GM10847 (cell line): ENCODE results near the gene COMMD1.

ENCODE experiments used
- POLR2A ChIP-seq: IDR thresholded peaks from 2 replicates; pipeline ENCODE4 v1.6.1; 2011; ENCODE audit not compliant: insufficient read length; ENCODE audit errors: extremely low read depth

Gene COMMD1

DNA sequence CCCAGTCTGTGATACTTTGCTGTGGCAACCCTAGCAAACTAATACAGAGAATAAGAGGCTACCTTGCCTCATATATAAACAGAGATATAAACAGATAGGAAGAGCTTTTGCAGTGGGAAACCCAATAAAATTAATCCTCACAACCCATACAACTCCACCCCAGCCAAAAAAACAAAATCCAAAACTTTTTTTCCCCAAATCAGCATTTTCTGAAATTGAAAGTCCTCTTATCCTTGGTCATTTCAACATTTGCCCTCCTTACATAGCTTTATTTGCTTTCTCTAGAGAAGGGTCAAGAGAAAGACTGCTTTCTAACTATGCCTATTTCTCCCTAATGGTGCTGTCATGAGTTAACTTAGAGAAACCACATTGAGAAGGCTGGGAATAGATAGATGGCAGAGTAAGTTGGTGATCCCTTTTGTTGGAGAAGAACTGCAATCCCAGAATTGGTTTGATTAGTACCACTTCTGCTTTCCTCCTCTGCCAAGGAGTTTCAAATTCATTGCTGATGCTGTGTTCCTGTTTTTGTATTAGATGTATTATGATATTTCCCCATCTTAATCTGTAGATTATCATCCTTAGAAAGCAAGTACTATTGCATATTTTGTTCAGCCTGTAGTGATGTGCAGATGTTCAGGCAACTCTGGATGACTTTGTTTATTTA, 214.0 kb downstream of the COMMD1 start:
- no peak for TF ChIP-seq POLR2A

DNA sequence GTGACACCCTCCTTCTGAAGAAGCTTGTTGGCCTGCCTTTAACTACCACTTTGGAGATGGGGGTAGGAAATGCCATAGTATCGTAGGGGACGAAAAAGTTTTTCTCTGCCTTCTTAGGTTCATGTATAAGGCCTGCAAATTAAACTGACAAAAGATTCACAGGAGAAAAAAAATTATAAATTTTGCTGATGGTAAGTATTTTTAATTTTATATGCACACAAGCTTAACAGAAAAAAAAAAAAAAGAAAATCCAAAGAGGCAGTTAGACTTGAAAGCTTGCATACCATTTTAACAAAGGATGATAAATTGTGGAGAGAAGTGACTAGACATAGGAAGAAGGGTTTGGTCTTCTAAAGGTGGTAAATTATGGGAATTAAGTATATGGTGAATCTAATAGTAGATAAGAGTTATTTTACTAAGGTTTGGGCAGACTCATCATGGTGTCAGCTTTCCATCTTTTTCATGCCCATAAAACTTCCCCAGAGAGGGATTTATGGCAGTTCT, 227.9 kb downstream of the COMMD1 start:
- no peak for TF ChIP-seq POLR2A

- TF ChIP-seq POLR2A, result no peak
These were observed 231.7 kb downstream of the COMMD1 start for GRCh38 chr2:62136956-62137830.

DNA sequence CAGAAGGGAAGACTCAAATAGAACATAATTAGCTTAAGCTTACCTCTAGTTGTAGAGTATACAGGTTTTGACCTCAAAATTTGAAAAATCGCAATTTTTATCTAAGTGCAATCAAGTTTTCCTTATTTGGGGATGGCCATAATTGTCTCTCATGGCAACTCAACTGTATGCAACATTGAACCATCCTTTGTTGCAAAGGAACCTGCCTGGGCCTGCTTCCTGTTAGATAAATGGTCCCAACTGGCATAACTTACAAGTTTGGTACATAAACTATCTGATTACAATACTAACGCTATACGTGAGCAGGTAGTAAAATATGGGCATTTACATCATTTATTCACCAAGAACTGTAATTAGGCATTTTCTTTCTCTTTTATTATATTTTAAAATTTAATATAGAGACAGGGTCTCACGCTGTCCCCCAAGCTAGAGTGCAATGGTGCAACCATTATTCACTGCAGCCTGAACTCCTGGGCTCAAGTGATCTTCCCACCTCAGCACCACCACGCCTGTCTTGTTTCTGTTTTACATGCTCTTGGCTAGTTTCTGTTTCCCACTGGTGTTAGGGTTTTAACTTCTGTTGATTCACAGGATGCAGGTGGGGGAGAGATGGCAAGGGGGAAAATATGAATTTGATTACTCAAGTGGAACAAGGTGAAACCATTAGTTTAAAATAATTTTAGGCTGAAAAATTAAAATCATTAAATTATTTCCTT, 235.1 kb downstream of the COMMD1 start:
- TF ChIP-seq POLR2A, result no peak

DNA sequence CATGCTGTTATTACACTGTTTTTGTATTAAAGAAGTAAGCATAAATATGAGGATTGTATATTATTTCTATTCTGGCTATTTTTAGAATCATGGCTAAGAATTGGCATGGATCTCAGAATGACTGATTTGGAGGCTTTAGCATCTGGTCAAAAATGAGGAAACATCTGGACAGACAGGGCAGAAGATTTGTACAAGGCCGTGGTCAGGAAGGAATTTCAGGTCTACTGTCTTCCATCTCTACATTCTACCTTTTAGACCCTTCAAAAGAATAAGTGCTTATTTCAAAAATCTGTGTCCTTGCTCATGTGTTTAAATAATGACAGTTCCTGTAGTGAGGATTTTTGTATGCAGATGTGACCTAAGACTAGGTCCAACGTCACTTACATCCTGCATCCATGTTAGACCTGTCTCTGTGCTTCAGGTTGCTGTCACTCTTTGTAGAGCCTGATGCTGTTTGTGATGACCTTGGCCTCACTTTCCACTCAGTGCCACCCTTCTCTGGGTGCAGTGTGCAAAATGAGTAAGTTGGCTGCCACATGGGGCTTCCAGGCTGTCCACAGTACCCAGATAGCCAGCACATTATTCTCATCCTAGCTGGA, 235.8 kb downstream of the COMMD1 start:
- TF ChIP-seq POLR2A, result no peak

DNA sequence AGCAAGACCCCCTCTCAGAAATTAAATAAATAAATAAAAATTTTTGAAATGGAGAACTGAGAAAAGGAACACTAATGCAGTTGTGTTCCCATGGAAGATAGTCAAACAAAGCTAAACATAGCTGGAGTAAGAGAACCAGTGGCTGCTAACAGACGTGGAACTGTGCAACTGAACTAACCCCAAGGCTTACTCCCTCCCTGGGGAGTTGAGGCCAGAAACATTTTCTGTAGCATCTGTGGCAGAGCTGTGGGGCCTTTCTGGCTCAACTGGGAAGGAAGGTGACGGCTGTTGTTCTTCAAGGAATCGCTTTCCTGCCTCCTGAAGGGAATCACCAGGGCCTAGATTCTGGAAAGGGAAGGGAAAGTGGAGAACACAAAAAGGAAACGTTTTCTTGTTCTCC, 236.6 kb downstream of the COMMD1 start:
- no peak for TF ChIP-seq POLR2A

GRCh38 chr2:62143696-62144095, 238.2 kb downstream of the COMMD1 start:
- no peak for TF ChIP-seq POLR2A

DNA sequence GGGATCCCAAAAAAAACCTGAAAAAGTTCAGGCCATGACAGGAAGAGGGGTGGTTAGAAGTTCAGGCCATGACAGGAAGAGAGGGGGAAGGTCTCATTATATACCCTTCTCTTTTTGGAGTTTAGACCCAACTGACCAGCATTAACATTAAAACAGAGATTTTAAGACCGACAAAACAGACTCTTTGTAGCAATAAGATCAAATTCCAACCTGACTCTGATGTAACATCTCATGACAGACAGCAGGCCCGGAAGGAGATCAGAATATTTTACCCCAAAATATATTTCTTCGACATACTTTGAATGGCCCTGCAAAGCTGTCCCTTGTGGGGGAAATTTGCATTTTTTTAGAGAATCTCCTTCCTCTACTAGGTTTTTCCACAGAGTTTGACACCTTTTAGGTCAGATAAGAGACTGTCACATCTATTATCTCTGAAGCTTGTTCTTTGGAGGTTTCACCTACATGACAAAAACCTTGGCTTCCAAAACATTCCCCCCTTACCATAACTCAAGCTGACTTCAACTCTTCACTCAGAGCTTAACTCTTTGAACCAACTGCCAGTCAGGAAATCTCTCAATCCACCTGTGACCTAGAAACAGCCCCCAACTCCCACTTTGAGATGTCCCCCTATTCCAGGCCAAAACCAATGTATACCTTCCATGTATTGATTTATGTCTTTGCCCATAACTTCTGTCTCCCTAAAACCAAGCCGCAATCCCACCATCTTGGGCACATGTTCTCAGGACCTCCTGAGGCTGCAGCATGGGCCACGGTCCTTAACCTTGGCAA, 239.4 kb downstream of the COMMD1 start:
- no peak for TF ChIP-seq POLR2A

DNA sequence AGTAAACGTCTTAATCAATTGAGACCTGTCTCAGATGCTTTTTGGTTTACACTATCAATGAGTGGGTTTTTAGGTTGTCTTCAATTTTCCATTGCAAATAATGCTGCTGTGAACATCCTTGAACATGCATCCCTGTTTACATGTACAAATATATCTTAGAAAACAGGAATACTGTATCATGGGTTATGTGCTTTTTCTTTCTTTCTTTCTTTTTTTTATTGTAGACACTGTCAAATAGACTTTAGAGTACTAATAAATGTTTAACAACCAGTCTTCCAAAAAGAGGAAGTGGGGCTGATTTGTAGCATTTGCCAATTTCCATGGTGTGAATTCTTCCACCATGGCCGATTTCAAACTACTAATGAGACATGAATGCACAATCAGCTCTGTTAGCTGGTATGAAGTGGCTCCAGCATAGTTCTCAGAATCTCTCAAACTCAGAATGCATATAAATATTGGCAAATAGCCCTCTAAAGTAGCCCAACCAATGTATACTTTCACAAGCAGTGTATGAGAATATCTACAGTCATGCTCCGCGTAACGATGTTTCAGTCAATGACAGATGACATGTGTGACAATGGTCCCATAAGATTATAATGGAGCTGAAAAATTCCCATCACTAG, 240.1 kb downstream of the COMMD1 start:
- no peak for TF ChIP-seq POLR2A

- no peak for TF ChIP-seq POLR2A
These were observed 242.3 kb downstream of the COMMD1 start for GRCh38 chr2:62147610-62148301.

- no peak for TF ChIP-seq POLR2A
These were observed 244.2 kb downstream of the COMMD1 start for GRCh38 chr2:62149708-62150107.

DNA sequence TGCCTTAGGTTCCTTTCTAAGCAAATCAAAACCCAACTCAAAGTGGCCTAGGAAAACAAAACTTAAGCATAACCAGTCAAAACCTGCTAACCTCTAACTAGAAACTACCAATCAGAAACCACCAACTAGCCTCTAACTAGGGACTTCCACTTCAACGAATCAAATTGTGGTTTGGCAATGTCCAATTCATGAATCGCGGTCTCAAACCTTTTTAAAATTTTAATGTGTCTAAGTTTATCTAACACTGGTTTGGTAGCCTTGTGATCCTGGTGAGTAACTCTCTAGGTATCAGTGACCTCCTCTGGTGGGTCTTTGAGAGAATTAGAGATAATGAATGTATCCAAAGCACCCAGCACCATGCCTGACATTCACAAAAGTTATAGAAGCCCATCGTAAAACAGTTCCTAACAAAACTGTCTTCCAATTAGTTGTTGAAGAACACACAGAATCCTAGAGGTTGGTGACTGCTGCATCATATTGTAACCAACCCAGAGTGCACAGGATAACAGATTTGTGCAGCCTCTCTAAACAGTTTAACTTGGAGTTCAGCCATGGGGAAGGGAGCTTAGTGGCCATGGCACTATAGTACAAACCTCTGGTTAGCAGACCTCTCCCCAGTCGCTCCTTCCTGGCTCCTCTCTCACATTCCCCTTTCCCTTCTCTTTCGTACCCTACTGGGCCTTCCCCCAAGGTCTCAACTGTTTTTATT, 245.3 kb downstream of the COMMD1 start:
- no peak for TF ChIP-seq POLR2A

GRCh38 chr2:62151306-62151638, 245.8 kb downstream of the COMMD1 start:
- no peak for TF ChIP-seq POLR2A

GRCh38 chr2:62152000-62152399, 246.5 kb downstream of the COMMD1 start:
- TF ChIP-seq POLR2A, result no peak
